ENCODE data around the gene VPS13C. TPM values are rescaled to one million over a fixed set of nuclear protein-coding genes. Genes with fewer than 3 reads are reported as not detected.

VPS13C gene
- polyA plus RNA-seq, 1 experiment: 6.0 TPM

- H3K36me3 ChIP-seq (ENCODE audit: control insufficient read depth, insufficient read depth, low read length): no peaks in the 10 kb centered on the region
- no peaks in the 10 kb centered on the region for H3K27me3 ChIP-seq (ENCODE audit: control insufficient read depth, insufficient read depth, low read length)
- DNase-seq (ENCODE audit: low read depth): no peak
- TF ChIP-seq CTCF (IDR thresholded peaks at IDR 0.05; ENCODE audit: insufficient read depth, low read depth, low read length): no peak
- H3K4me3 ChIP-seq (ENCODE audit: low read depth, low read length): no peak overlapping the region
- ChIA-PET POLR2A (no interaction called here), CTCF (interaction anchor here (1.0 kb wide), 1 partner anchor 25 kb away, joined by 4 read pairs; no protein-coding TSS in a partner anchor)
These were observed 34.1 kb upstream of the VPS13C start for GRCh38 chr15:62094388-62094787.

GRCh38 chr15:62093809-62094208, 33.6 kb upstream of the VPS13C start:
- DNase-seq (ENCODE audit: low read depth): no peak
- ChIA-PET CTCF (interaction anchor here (1.0 kb wide), 1 partner anchor 9 kb away, joined by 3 read pairs; no protein-coding TSS in a partner anchor), POLR2A (no interaction called here)
- no peaks in the 10 kb centered on the region for H3K36me3 ChIP-seq (ENCODE audit: control insufficient read depth, insufficient read depth, low read length)
- no peak for TF ChIP-seq CTCF (IDR thresholded peaks at IDR 0.05; ENCODE audit: insufficient read depth, low read depth, low read length)
- no peaks in the 10 kb centered on the region for H3K27me3 ChIP-seq (ENCODE audit: control insufficient read depth, insufficient read depth, low read length)
- H3K4me3 ChIP-seq (ENCODE audit: low read depth, low read length): no peak overlapping the region

GRCh38 chr15:62090988-62091387, 30.7 kb upstream of the VPS13C start:
- Histone ChIP-seq H3K27me3 (ENCODE audit: control insufficient read depth, insufficient read depth, low read length) (no peaks in the 10 kb centered on the region), H3K4me3 (ENCODE audit: low read depth, low read length) (no peak overlapping the region), H3K36me3 (ENCODE audit: control insufficient read depth, insufficient read depth, low read length) (no peaks in the 10 kb centered on the region)
- no peak for DNase-seq (ENCODE audit: low read depth)
- ChIA-PET POLR2A (no interaction called here), CTCF (interaction anchor here (1.3 to 1.9 kb wide), 3 partner anchors 16 to 25 kb away, joined by 3 to 5 read pairs (median 3); partner anchors contain the start of gene C2CD4A)
- no peak for TF ChIP-seq CTCF (IDR thresholded peaks at IDR 0.05; ENCODE audit: insufficient read depth, low read depth, low read length)

GRCh38 chr15:62089616-62090015, 29.4 kb upstream of the VPS13C start:
- TF ChIP-seq CTCF (IDR thresholded peaks at IDR 0.05; ENCODE audit: insufficient read depth, low read depth, low read length): no peak
- ChIA-PET CTCF (no interaction called here), POLR2A (no interaction called here)
- Histone ChIP-seq H3K36me3 (ENCODE audit: control insufficient read depth, insufficient read depth, low read length) (no peaks in the 10 kb centered on the region), H3K27me3 (ENCODE audit: control insufficient read depth, insufficient read depth, low read length) (no peaks in the 10 kb centered on the region), H3K4me3 (ENCODE audit: low read depth, low read length) (no peak overlapping the region)
- no peak for DNase-seq (ENCODE audit: low read depth)

- CTCF ChIA-PET: interaction anchor here (1.4 to 2.0 kb wide), 3 partner anchors 11 to 219 kb away, joined by 3 to 8 read pairs (median 4); no protein-coding TSS in a partner anchor
- no peaks in the 10 kb centered on the region for H3K27me3 ChIP-seq (ENCODE audit: control insufficient read depth, insufficient read depth, low read length)
- POLR2A ChIA-PET: no interaction called here
- no peak for TF ChIP-seq CTCF (IDR thresholded peaks at IDR 0.05; ENCODE audit: insufficient read depth, low read depth, low read length)
- no peak for DNase-seq (ENCODE audit: low read depth)
- H3K36me3 ChIP-seq (ENCODE audit: control insufficient read depth, insufficient read depth, low read length): no peaks in the 10 kb centered on the region
- no peak overlapping the region for H3K4me3 ChIP-seq (ENCODE audit: low read depth, low read length)
These were observed 28.1 kb upstream of the VPS13C start for GRCh38 chr15:62088353-62088693.

All from BJ (cell line).